ENCODE results near the gene STK32B.

Gene STK32B

DNA sequence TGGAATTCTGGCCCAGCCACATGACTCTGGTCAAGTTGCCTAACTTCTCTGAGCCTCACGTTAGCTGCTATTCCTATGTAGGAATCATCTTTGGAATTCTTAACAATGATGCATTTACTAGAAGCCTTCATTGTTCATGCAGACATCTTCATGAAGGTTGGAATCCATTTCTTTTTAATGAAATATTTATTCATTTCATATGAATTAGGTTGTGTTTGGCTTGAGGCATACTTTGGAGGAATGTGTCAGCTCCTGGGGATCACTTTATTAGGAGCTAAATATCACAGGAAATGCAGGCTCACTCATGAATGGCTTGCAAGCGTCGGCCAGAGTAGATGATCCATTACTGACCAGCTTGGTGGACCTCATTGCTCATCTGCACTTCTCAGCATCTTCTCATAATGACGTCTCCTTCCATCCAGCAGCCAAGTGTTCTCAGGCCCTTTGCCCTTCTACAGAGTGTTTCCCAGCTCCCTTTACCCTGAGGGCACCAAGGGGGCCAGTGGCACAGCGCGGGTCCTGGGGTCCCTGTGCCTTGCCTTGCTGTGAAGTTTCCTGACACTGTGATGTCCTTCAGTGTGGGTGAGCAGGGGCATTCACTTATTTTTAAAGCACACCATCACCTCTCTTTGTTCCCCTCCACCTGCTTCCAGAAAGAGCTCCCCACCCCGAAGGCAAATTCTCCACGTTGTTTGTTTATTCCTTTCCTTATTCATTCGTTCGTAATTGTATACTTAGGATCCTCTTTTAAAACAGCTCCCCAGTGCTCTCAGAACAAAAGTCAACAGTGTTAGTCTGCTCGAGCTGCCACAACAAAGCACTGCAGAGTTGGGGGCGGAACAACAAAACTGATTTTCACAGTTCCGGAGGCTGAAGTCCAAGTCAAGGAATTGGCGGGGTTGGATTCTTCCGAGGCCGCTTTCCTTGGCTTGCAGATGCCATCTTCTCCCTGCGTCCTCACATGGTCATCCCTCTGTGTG is 106.8 kb downstream of the STK32B start:
- no peak for TF ChIP-seq NFIC (IDR thresholded peaks at IDR 0.05)
- TF ChIP-seq, protein P1, sequence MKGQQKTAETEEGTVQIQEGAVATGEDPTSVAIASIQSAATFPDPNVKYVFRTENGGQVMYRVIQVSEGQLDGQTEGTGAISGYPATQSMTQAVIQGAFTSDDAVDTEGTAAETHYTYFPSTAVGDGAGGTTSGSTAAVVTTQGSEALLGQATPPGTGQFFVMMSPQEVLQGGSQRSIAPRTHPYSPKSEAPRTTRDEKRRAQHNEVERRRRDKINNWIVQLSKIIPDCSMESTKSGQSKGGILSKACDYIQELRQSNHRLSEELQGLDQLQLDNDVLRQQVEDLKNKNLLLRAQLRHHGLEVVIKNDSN (IDR thresholded peaks at IDR 0.05) = no peak
- TF ChIP-seq CREB1 (IDR thresholded peaks at IDR 0.05; ENCODE audit: low read depth) = no peak
- TF ChIP-seq TEAD4 (IDR thresholded peaks at IDR 0.05) = no peak
- no peak for TF ChIP-seq REST (IDR thresholded peaks at IDR 0.05; ENCODE audit: low read depth)
- TF ChIP-seq YY1 (IDR thresholded peaks at IDR 0.05; ENCODE audit: low read depth) = no peak

DNA sequence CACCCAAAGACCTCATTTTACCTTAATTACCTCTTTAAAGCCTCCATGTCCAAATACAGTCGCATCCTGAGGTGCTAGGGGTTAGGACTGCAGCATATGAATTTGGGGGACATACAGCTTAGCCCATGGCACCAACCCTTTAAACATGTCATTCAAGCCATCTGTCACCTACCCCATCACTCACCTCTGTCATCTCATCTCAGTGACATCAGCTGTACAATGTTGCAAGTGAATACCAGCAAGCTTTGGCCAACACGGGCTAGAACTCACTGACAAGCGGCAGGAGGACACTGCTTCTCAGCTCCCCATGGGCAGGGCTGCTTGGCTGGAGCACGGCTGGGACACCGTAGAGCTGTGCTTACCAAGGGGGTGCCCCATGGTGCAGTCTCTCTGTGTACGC is 107.5 kb downstream of the STK32B start:
- TF ChIP-seq NFIC (IDR thresholded peaks at IDR 0.05) = no peak
- no peak for TF ChIP-seq EGR1 (IDR thresholded peaks at IDR 0.05)
- no peak for TF ChIP-seq CEBPB (IDR thresholded peaks at IDR 0.05)
- TF ChIP-seq TCF12 (IDR thresholded peaks at IDR 0.05; ENCODE audit: low read depth) = no peak
- no peak for TF ChIP-seq EP300 (IDR thresholded peaks at IDR 0.05; ENCODE audit: borderline replicate concordance)
- no peak for TF ChIP-seq FOXM1 (IDR thresholded peaks at IDR 0.05; ENCODE audit: borderline replicate concordance, low read depth)
- no peak for TF ChIP-seq REST (IDR thresholded peaks at IDR 0.05; ENCODE audit: low read depth)
- TF ChIP-seq, protein P1 (IDR thresholded peaks at IDR 0.05) = no peak
- no peak for TF ChIP-seq CREB1 (IDR thresholded peaks at IDR 0.05; ENCODE audit: low read depth)
- TF ChIP-seq RAD21 (IDR thresholded peaks at IDR 0.05; ENCODE audit: low read depth) = no peak
- TF ChIP-seq, protein P2, sequence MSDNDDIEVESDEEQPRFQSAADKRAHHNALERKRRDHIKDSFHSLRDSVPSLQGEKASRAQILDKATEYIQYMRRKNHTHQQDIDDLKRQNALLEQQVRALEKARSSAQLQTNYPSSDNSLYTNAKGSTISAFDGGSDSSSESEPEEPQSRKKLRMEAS (IDR thresholded peaks at IDR 0.05) = no peak
- TF ChIP-seq YY1 (IDR thresholded peaks at IDR 0.05; ENCODE audit: low read depth) = no peak
- TF ChIP-seq TAF1 (IDR thresholded peaks at IDR 0.05; ENCODE audit: low read depth) = no peak
- TF ChIP-seq ZBTB7A (IDR thresholded peaks at IDR 0.05; ENCODE audit: low read depth) = no peak
- TF ChIP-seq TEAD4 (IDR thresholded peaks at IDR 0.05) = no peak

DNA sequence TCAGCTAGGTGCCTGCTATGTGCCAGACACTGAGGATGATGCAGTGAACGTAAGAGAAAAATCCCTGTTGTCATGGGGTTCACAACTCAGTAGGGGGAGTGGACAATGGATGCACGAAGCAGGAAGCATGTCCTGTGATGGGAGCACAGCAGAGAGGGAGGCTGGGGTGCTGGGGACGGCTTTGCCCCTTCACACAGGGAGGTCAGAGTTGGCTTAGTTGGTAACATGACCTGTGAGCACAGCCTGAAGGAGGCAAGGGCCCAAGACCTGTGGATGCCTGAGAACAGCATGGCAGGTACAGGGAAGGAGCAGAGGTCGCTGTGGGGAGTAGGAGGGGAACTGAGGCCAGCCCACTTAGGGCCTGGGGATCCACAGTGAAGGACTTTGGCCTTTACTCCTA is 109.4 kb downstream of the STK32B start:
- TF ChIP-seq ZBTB7A (IDR thresholded peaks at IDR 0.05; ENCODE audit: low read depth) = no peak
- no peak for TF ChIP-seq EGR1 (IDR thresholded peaks at IDR 0.05)
- TF ChIP-seq EP300 (IDR thresholded peaks at IDR 0.05; ENCODE audit: borderline replicate concordance) = no peak
- no peak for TF ChIP-seq RAD21 (IDR thresholded peaks at IDR 0.05; ENCODE audit: low read depth)

- TF ChIP-seq TEAD4 (IDR thresholded peaks at IDR 0.05) = no peak
- TF ChIP-seq, protein P1 (IDR thresholded peaks at IDR 0.05) = no peak
- TF ChIP-seq CEBPB (IDR thresholded peaks at IDR 0.05) = no peak
- TF ChIP-seq EGR1 (IDR thresholded peaks at IDR 0.05) = no peak
- TF ChIP-seq TCF12 (IDR thresholded peaks at IDR 0.05; ENCODE audit: low read depth) = no peak
- TF ChIP-seq NFIC (IDR thresholded peaks at IDR 0.05) = no peak
- no peak for TF ChIP-seq TAF1 (IDR thresholded peaks at IDR 0.05; ENCODE audit: low read depth)
- no peak for TF ChIP-seq RAD21 (IDR thresholded peaks at IDR 0.05; ENCODE audit: low read depth)
- no peak for TF ChIP-seq REST (IDR thresholded peaks at IDR 0.05; ENCODE audit: low read depth)
- no peak for TF ChIP-seq EP300 (IDR thresholded peaks at IDR 0.05; ENCODE audit: borderline replicate concordance)
- TF ChIP-seq YY1 (IDR thresholded peaks at IDR 0.05; ENCODE audit: low read depth) = no peak
- TF ChIP-seq, protein P2 (IDR thresholded peaks at IDR 0.05) = no peak
- TF ChIP-seq FOXM1 (IDR thresholded peaks at IDR 0.05; ENCODE audit: borderline replicate concordance, low read depth) = no peak
- TF ChIP-seq CREB1 (IDR thresholded peaks at IDR 0.05; ENCODE audit: low read depth) = no peak
- TF ChIP-seq ZBTB7A (IDR thresholded peaks at IDR 0.05; ENCODE audit: low read depth) = no peak
Measured at GRCh38 chr4:5162909-5163508, 111.7 kb downstream of the STK32B start.

Measured in Ishikawa (cell line).